Measurements from ENCODE around the gene IGF2BP3. TPM values are rescaled to one million over a fixed set of nuclear protein-coding genes. Genes with fewer than 3 reads are reported as not detected.

The IGF2BP3 gene
- total and polyA plus RNA-seq, 8 donors, result 1.8 to 63.2 (median 57.4) TPM

GRCh38 chr7:23394488-23395171 lies 75.7 kb downstream of the IGF2BP3 start:
- no peak for DNase-seq
- no peak for TF ChIP-seq CTCF (IDR thresholded peaks at IDR 0.05)
- no peak for ATAC-seq
- Histone ChIP-seq H3K4me1 (no peaks in the 10 kb centered on the region), H3K4me3 (no peak overlapping the region), H3K36me3 (no peaks in the 10 kb centered on the region), H3K27ac (no peak overlapping the region), H3K9me3 (no peaks in the 10 kb centered on the region), H3K27me3 (no peaks in the 10 kb centered on the region)
- intact Hi-C loops (cut with DNase I), result no loop called here

GRCh38 chr7:23393636-23394035 lies 76.7 kb downstream of the IGF2BP3 start:
- ATAC-seq, result no peak
- no peaks in the 10 kb centered on the region for H3K36me3 ChIP-seq

GRCh38 chr7:23389701-23390100 lies 80.6 kb downstream of the IGF2BP3 start:
- no peaks in the 10 kb centered on the region for H3K27me3 ChIP-seq
- no peaks in the 10 kb centered on the region for H3K36me3 ChIP-seq
- H3K4me1 ChIP-seq, result no peaks in the 10 kb centered on the region
- TF ChIP-seq CTCF (IDR thresholded peaks at IDR 0.05), result no peak
- no peak overlapping the region for H3K4me3 ChIP-seq
- H3K27ac ChIP-seq, result no peak overlapping the region
- ATAC-seq (no peak), DNase-seq (no peak)
- intact Hi-C loops (cut with DNase I), result no loop called here
- H3K9me3 ChIP-seq, result no peaks in the 10 kb centered on the region

More at GRCh38 chr7:23393636-23394035, 76.7 kb downstream of the IGF2BP3 start:
- no peaks in the 10 kb centered on the region for H3K9me3 ChIP-seq
- no peaks in the 10 kb centered on the region for H3K4me1 ChIP-seq
- no peak for DNase-seq
- intact Hi-C loops (cut with DNase I), result no loop called here
- H3K27me3 ChIP-seq, result no peaks in the 10 kb centered on the region
- H3K27ac ChIP-seq, result no peak overlapping the region
- H3K4me3 ChIP-seq, result no peak overlapping the region
- no peak for TF ChIP-seq CTCF (IDR thresholded peaks at IDR 0.05)

GRCh38 chr7:23387583-23387982 lies 82.7 kb downstream of the IGF2BP3 start:
- no peak for TF ChIP-seq CTCF (IDR thresholded peaks at IDR 0.05)
- no peak overlapping the region for H3K27ac ChIP-seq
- ATAC-seq, result no peak
- H3K9me3 ChIP-seq, result no peaks in the 10 kb centered on the region
- no peaks in the 10 kb centered on the region for H3K4me1 ChIP-seq
- intact Hi-C loops (cut with DNase I), result no loop called here
- H3K36me3 ChIP-seq, result no peaks in the 10 kb centered on the region
- H3K27me3 ChIP-seq, result no peaks in the 10 kb centered on the region
- no peak for DNase-seq
- H3K4me3 ChIP-seq, result no peak overlapping the region

GRCh38 chr7:23385140-23385539 lies 85.2 kb downstream of the IGF2BP3 start:
- no peak overlapping the region for H3K27ac ChIP-seq
- TF ChIP-seq CTCF (IDR thresholded peaks at IDR 0.05), result no peak
- H3K36me3 ChIP-seq, result no peaks in the 10 kb centered on the region
- H3K4me3 ChIP-seq, result no peak overlapping the region
- H3K4me1 ChIP-seq, result no peaks in the 10 kb centered on the region
- no peaks in the 10 kb centered on the region for H3K9me3 ChIP-seq
- intact Hi-C loops (cut with DNase I), result no loop called here
- ATAC-seq, result no peak
- no peak for DNase-seq
- no peaks in the 10 kb centered on the region for H3K27me3 ChIP-seq
